GM06990 (cell line): ENCODE results near the gene ANKRD7.

Experiments used
- DNase-seq: peaks from one replicate; pipeline ENCODE4 v3.0.0-alpha.2; 2011; ENCODE audit not compliant: insufficient read length; ENCODE audit errors: extremely low read depth
- H3K27me3 ChIP-seq: replicated peaks from 2 replicates; pipeline ENCODE4 v1.6.0; 2011; ENCODE audit warnings: low read length; ENCODE audit not compliant: control insufficient read depth, insufficient read depth
- H3K36me3 ChIP-seq: 2 replicates; pipeline ENCODE4 v1.5.1; 2011; ENCODE audit warnings: low read length; ENCODE audit not compliant: control insufficient read depth, insufficient read depth
- H3K4me3 ChIP-seq: replicated peaks from 2 replicates; pipeline ENCODE4 v1.5.1; 2011; ENCODE audit warnings: low read depth, mild to moderate bottlenecking, control low read depth, low read length
- CTCF ChIP-seq: IDR thresholded peaks from 2 replicates; pipeline ENCODE4 v1.5.1; 2011; ENCODE audit warnings: low read length, control low read depth, mild to moderate bottlenecking, inconsistent platforms; ENCODE audit not compliant: insufficient read depth, poor library complexity, severe bottlenecking

Gene ANKRD7

GRCh38 chr7:118288098-118288497 lies 63.6 kb downstream of the ANKRD7 start:
- Histone ChIP-seq H3K4me3 (no peak overlapping the region), H3K27me3 (no peaks in the 10 kb centered on the region), H3K36me3 (no peaks in the 10 kb centered on the region)
- DNase-seq, result no peak
- TF ChIP-seq CTCF, result no peak

GRCh38 chr7:118289476-118289875 lies 65.0 kb downstream of the ANKRD7 start:
- H3K27me3 ChIP-seq, result no peaks in the 10 kb centered on the region
- DNase-seq, result no peak
- no peak overlapping the region for H3K4me3 ChIP-seq
- no peaks in the 10 kb centered on the region for H3K36me3 ChIP-seq
- no peak for TF ChIP-seq CTCF
